HL-60/S4 treated with phorbol 12-myristate 13-acetate at 8.2 ng/mL for 4 days and 3 days (cell line): Measurements from ENCODE around the gene DGCR6L.
"Not testable (repeated sequence)": the region's sequence is repeated elsewhere in the genome, so short reads cannot be mapped to it uniquely, and the experiment has no call there.

Source experiments
- in situ Hi-C: fragments of 300-500 bp; cut with MboI; formaldehyde crosslinking; loops from 2 replicates; pipeline ENCODE4 v1.15.0; 2022; ENCODE audit warnings: low sequenced_read_pairs

DGCR6L gene

DNA sequence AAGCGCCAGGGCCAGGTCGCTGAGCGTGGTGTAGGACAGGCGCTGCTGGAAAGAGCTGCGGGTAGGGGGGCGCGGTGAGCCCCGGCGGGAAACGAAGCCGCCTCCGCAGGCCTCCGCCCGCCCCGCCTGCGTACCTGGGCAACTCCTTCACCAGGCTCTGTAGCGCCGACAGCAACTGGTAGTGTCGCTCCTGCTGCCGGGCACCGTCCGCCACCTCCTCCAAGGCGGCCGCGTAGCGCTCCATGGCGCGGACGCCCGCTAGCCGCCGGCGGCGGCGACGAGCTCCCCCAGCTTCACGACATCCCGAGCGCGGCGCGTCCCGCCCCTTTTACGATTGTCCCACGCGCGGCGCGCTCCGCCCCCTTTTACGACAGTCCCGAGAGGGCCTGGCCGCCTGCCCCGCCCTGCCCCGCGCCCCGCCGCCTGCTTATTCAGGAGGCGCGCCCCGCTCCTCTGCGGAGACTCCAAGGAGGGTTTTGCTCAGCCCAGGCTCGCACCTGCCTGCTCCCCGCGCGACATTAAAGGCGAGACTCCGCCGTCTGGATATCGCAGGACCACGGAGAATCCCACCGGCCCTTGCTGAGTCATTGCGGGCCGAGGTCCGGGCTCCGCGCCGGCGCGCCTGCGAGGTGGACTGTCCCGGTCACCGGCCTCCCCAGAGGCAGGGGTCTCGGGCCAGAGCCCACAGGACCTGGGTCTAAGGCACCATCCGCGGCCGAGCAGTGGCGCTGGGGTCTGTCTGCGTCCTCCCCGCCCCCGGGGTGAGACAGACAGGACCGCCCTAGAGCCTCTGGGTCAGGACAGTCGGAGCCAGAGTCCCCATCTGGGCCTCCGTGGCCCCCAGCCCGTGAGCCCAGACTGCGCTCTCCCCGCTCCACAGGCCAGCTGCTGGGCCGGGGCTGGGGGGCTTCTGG, at the start of gene DGCR6L:
Gene DGCR6L (minus strand): TSS at position 316 of the 914 bp plus-strand sequence. CDS start 72 bp downstream, at position 244.
- in situ Hi-C loops = no loop called here

- in situ Hi-C loops = not testable (repeated sequence)
These were observed 49.0 kb upstream of the DGCR6L start for GRCh38 chr22:20368875-20369274.

DNA sequence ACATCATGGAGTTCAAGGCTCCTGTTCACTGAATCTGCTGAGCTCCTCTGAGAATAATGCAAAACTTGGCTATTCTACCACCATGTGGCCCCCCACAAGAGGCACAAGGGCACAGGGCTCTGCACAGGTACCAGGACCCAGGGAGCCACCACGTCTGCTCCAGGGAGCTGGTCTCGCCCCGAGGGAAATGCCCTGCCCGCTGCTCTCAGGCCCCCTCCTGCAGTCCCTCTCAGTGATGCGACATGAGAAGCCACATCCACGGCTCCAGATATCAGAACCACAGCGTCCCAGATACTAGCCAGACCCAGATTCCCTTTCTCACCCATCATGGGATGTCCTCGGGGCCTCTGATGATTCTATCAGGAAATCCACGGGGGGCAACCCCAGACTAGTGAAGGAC, 47.0 kb upstream of the DGCR6L start:
- in situ Hi-C loops = not testable (repeated sequence)

- in situ Hi-C loops = not testable (repeated sequence)
These were observed 44.7 kb upstream of the DGCR6L start for GRCh38 chr22:20364335-20365260.

DNA sequence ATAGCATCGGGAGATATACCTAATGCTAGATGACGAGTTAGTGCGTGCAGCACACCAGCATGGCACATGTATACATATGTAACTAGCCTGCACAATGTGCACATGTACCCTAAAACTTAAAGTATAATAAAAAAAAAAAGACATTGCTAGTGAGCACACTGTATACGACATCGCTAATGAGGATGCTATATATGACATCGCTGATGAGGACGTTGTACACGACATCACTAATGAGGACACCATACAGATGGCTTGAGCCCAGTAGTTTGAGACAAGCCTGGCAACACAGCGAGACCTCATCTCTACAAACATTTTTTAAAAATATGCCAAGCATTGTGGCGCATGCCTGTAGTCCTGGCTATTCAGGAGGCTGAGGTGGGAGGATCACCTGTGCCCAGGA, 42.5 kb upstream of the DGCR6L start:
- in situ Hi-C loops = not testable (repeated sequence)

GRCh38 chr22:20361752-20362229, 41.9 kb upstream of the DGCR6L start:
- in situ Hi-C loops = not testable (repeated sequence)

DNA sequence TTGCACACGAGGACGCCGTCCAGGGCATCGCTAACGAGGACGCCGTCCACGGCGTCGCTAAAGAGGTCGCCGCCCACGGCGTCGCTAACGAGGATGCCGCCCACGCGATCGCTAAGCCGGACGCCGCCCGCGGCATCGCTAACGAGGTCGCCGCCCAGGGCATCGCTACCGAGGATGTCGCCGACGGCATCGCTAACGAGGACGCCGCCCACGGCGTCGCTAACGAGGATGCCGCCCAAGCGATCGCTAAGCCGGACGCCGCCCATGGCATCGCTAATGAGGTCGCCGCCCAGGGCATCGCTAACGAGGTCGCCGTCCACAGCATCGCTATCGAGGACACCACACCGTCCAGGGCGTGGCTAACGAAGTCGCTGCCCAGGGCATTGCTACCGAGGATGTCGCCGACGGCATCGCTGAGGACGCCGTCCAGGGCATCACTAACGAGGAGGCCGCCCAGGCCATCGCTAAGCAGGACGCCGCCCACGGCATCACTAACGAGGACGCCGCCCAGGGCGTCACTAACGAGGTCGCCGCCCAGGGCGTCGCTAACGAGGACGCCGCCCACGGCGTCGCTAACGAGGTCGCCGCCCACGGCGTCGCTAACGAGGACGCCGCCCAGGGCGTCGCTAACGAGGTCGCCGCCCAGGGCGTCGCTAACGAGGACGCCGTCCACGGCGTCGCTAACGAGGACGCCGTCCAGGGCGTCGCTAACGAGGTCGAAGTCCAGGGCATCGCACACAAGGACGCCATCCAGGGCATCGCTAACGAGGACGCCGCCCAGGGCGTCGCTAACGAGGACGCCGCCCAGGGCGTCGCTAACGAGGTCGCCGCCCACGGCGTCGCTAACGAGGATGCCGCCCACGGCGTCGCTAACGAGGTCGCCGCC, 41.2 kb upstream of the DGCR6L start:
- in situ Hi-C loops = not testable (repeated sequence)

GRCh38 chr22:20360261-20360660, 40.4 kb upstream of the DGCR6L start:
- in situ Hi-C loops = not testable (repeated sequence)

DNA sequence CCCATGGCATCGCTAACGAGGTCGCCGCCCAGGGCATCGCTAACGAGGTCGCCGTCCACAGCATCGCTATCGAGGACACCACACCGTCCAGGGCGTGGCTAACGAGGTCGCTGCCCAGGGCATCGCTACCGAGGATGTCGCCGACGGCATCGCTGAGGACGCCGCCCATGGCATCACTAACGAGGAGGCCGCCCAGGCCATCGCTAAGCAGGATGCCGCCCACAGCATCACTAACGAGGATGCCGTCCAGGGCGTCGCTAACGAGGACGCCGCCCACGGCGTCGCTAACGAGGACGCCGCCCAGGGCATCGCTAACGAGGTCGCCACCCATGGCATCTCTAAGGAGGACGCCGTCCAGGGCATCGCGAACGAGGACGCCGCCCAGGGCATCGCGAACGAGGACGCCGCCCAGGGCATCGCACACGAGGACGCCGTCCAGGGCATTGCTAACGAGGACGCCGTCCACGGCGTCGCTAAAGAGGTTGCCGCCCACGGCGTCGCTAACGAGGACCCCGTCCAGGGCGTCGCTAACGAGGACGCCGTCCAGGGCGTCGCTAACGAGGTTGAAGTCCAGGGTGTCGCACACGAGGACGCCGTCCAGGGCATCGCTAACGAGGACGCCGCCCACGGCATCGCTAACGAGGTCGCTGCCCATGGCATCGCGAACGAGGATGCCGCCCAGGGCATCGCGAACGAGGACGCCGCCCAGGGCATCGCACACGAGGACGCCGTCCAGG, 38.8 kb upstream of the DGCR6L start:
- in situ Hi-C loops = not testable (repeated sequence)

DNA sequence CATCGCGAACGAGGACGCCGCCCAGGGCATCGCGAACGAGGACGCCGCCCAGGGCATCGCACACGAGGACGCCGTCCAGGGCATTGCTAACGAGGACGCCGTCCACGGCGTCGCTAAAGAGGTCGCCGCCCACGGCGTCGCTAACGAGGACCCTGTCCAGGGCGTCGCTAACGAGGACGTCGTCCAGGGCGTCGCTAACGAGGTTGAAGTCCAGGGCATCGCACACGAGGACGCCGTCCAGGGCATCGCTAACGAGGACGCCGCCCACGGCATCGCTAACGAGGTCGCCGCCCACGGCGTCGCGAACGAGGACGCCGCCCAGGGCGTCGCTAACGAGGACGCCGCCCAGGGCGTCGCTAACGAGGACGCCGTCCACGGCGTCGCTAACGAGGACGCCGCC, 38.1 kb upstream of the DGCR6L start:
- in situ Hi-C loops = not testable (repeated sequence)

GRCh38 chr22:20356906-20357305, 37.0 kb upstream of the DGCR6L start:
- in situ Hi-C loops = not testable (repeated sequence)

GRCh38 chr22:20355939-20356636, 36.2 kb upstream of the DGCR6L start:
- in situ Hi-C loops = not testable (repeated sequence)

GRCh38 chr22:20354238-20354975, 34.5 kb upstream of the DGCR6L start:
- in situ Hi-C loops = no loop called here

- in situ Hi-C loops = not testable (repeated sequence)
These were observed 32.7 kb upstream of the DGCR6L start for GRCh38 chr22:20352536-20352935.

DNA sequence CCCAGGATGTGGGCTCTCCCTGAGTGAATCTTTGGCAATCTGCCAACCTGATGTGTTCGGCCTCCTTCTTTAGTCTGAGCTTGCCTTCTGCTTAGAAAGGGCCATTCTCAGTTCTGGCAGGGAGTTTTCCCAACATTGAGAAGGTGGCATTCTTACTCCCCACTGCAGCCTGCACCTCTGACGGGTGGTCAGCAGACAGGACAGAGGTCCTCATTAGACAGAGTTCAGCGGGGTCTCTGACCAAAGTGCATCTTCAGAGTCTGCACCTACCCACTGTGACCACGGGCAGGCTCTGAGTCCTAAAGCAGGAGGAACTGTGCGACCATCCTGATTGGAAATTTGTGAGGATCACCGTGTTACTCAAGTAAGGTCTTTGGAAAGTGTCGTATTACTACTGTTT, 26.7 kb upstream of the DGCR6L start:
- in situ Hi-C loops = not testable (repeated sequence)

DNA sequence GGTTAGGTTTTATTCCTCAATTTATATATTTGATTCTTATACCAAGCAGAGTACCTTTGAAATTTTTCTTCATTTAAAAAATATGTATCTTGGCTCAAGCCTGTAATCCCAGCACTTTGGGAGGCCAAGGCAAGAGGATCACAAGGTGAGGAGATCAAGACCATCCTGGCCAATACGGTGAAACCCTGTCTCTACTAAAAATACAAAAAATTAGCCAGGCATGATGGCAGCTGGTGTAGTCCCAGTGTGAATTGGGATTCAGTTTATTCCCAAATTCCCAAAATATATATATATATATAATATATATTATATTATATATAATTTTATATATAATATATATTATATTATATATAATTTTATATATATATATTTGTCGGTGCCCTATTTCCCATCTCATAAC, 18.4 kb upstream of the DGCR6L start:
- in situ Hi-C loops = not testable (repeated sequence)

GRCh38 chr22:20337807-20338206, 17.9 kb upstream of the DGCR6L start:
- in situ Hi-C loops = not testable (repeated sequence)

DNA sequence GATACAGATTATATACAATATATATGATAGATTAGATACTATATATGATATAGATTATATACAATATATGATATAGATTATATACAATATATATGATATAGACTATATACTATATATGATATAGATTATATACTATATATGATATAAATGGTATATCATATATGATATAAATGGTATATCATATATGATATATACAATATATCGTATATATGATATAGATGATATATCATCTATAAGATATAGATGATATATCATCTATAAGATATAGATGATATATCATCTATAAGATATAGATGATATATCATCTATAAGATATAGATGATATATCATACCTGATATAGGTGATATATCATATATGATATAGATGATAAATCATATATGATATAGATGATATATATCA, 16.7 kb upstream of the DGCR6L start:
- in situ Hi-C loops = not testable (repeated sequence)
